Fibroblast of villous mesenchyme (primary cell): ENCODE data around the gene RUNDC1. TPM values are rescaled to one million over a fixed set of nuclear protein-coding genes. Genes with fewer than 3 reads are reported as not detected.

ENCODE experiments used
- DNase-seq: peaks from one replicate; pipeline ENCODE4 v3.0.0-alpha.2; 2010; ENCODE audit warnings: low read depth
- H3K4me3 ChIP-seq: 2 replicates; pipeline ENCODE4 v1.5.1; 2011; ENCODE audit warnings: low read depth, mild to moderate bottlenecking, low read length
- total RNA-seq: library from RNA; depleted of rRNA; stranded (reverse); fragments of >200 nt; gene quantifications from 2 replicates; pipeline ENCODE4 v1.2.3, GENCODE V29; 2012
- TF ChIP-seq, protein P1 (sequence below): IDR thresholded peaks from 2 replicates; pipeline ENCODE4 v1.5.1; 2012; ENCODE audit warnings: low read depth, mild to moderate bottlenecking, low read length; ENCODE audit not compliant: insufficient read depth

RUNDC1 gene
- total RNA-seq, 1 donor: 11.2 TPM

- H3K4me3 ChIP-seq: no peak overlapping the region
- TF ChIP-seq, protein P1, sequence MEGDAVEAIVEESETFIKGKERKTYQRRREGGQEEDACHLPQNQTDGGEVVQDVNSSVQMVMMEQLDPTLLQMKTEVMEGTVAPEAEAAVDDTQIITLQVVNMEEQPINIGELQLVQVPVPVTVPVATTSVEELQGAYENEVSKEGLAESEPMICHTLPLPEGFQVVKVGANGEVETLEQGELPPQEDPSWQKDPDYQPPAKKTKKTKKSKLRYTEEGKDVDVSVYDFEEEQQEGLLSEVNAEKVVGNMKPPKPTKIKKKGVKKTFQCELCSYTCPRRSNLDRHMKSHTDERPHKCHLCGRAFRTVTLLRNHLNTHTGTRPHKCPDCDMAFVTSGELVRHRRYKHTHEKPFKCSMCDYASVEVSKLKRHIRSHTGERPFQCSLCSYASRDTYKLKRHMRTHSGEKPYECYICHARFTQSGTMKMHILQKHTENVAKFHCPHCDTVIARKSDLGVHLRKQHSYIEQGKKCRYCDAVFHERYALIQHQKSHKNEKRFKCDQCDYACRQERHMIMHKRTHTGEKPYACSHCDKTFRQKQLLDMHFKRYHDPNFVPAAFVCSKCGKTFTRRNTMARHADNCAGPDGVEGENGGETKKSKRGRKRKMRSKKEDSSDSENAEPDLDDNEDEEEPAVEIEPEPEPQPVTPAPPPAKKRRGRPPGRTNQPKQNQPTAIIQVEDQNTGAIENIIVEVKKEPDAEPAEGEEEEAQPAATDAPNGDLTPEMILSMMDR: no peak
- DNase-seq: no peak
Observed at GRCh38 chr17:43003542-43004172, 23.3 kb downstream of the RUNDC1 start.

- H3K4me3 ChIP-seq: peak within 1 kb of the TSS; percentile 82
- TF ChIP-seq, protein P1: peak; percentile 33
- DNase-seq: peak; percentile 92
Observed at GRCh38 chr17:43006639-43007551, 26.5 kb downstream of the RUNDC1 start, which contains the start of gene IFI35. Gene IFI35, plus strand, starts transcription at chr17:43006784. Its CDS starts 164 bp downstream, at chr17:43006948.

DNA sequence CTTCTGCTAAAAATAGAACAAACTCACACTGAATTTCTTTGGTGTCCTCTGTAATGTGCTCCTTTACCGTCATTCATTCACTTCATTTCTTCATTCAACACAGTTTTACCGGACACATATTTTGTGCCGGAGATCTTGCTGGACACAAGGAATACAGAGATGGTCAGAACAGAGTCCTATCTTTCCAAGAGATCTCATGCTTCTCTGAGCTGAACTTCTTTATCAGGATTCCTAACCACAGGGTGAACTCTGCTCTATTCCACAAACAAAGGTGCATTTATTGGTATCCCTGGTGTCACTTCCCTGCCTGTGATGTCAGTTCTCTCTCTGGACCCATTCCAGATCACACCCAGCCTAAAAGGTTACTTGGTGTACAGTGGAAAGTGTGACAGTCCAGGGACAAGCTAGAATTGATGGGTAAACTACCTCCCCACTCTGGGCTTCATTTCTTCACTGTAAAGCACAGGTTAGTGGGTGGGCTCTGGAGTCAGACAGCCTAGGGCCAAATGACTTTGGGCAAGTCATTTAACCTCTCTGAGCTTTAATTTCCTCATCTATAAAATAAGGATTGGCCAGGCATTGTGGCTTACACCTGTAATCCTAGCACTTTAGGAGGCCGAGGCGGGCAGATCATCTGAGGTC is 30.4 kb downstream of the RUNDC1 start:
- TF ChIP-seq, protein P1: no peak
- H3K4me3 ChIP-seq: no peak overlapping the region
- DNase-seq: no peak

- DNase-seq: no peak
- TF ChIP-seq, protein P1: no peak
Observed at GRCh38 chr17:43011728-43012472, 31.5 kb downstream of the RUNDC1 start.

DNA sequence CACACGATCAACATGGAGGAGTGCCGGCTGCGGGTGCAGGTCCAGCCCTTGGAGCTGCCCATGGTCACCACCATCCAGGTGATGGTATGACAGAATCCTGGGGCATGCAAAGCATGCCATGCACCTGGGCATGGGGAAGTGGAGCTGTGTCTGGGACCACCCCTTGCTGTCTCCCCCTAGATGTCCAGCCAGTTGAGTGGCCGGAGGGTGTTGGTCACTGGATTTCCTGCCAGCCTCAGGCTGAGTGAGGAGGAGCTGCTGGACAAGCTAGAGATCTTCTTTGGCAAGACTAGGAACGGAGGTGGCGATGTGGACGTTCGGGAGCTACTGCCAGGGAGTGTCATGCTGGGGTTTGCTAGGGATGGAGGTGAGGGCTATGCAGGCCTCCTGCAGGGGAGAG is 32.9 kb downstream of the RUNDC1 start:
- DNase-seq: no peak
- TF ChIP-seq, protein P1: no peak
- H3K4me3 ChIP-seq: no peak overlapping the region

More at GRCh38 chr17:43011728-43012472, 31.5 kb downstream of the RUNDC1 start:
- no peak overlapping the region for H3K4me3 ChIP-seq

DNA sequence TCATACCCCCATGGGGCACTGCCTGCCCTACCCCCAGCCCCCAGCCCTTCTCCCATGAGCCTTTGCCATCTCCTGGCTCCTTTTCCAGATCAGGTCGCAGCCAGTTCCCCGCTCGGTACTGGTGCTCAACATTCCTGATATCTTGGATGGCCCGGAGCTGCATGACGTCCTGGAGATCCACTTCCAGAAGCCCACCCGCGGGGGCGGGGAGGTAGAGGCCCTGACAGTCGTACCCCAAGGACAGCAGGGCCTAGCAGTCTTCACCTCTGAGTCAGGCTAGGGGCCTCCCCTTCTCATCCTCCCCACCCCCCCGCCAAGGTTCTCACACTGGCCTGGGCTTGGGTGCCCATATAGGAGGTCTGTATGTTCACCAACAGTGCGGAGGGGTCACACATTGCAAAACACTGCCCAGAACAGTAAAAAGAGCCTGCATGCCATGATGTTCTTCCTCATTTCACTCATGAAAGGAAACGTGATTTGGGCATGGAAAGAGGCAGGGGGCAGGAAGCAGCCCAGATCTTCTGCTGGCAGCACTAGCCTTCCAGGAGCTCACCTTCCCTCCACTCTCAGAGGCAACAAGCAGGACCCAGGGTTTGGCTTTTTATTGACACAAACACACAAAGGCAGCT is 33.8 kb downstream of the RUNDC1 start:
- no peak overlapping the region for H3K4me3 ChIP-seq
- no peak for DNase-seq
- TF ChIP-seq, protein P1: no peak
